Measurements from ENCODE around the gene PCYOX1L. TPM values are rescaled to one million over a fixed set of nuclear protein-coding genes. Genes with fewer than 3 reads are reported as not detected.
A peak's percentile ranks its signal among the peaks of the same experiment; 100 is the strongest.

The PCYOX1L gene
- total and polyA plus RNA-seq, 2 of the 8 experiments (the other 6 are each of a cell fraction or from before 2014, with no cell fraction given) = 6.8 to 17.2 TPM

GRCh38 chr5:149374303-149374702 is 16.5 kb downstream of the PCYOX1L start:
- Histone ChIP-seq H4K5ac (ENCODE audit: insufficient read length, low read depth, low read length) (no peak overlapping the region), H4K8ac (ENCODE audit: extremely low read depth, insufficient read depth, low read length) (0 out of 2 replicates have a peak overlapping the region, but pooled peaks have one; percentile 53), H3K27me3 (replicated peaks in 1 of 4; ENCODE audit: control insufficient read depth in 3 of 4, extremely low read depth in 1 of 4, insufficient read depth in 3 of 4, low read length in 3 of 4) (no peaks in the 10 kb centered on the region), H3K18ac (ENCODE audit: extremely low read depth, low read length) (no peak overlapping the region), H3K4me3 (ENCODE audit: extremely low read depth in 1 of 4, insufficient read depth in 2 of 4, low read depth in 3 of 4, low read length in 4 of 4) (no peak overlapping the region), H2BK12ac (ENCODE audit: low read depth, low read length) (peak overlapping the region; percentile 60; the same call in 1 of the 2 replicates), H3K9ac (replicated peaks in 1 of 4; ENCODE audit: extremely low read depth in 1 of 4, low read depth in 3 of 4, low read length in 3 of 4) (no peak overlapping the region), H2BK5ac (ENCODE audit: low read depth, low read length) (no peak overlapping the region), H3K4me1 (replicated peaks in 1 of 4; ENCODE audit: control insufficient read depth in 3 of 4, insufficient read depth in 4 of 4, low read length in 3 of 4) (no peaks in the 10 kb centered on the region; a peak in 4 of 7 replicates), H3K14ac (ENCODE audit: insufficient read length) (no peak overlapping the region), H3K9me3 (ENCODE audit: insufficient read depth in 2 of 2, low read depth in 1 of 2, low read length in 1 of 2) (no peaks in the 10 kb centered on the region), H3K56ac (replicated peaks; ENCODE audit: insufficient read length, low read depth, low read length) (no peak overlapping the region), H2BK15ac (ENCODE audit: low read length) (peak overlapping the region; percentile 95; the same call in 1 of the 2 replicates), H4K20me1 (replicated peaks in 1 of 2; ENCODE audit: control insufficient read depth in 1 of 2, insufficient read depth in 2 of 2, low read length in 2 of 2) (no peaks in the 10 kb centered on the region), H2BK20ac (ENCODE audit: low read length) (no peak overlapping the region), H2BK120ac (replicated peaks; ENCODE audit: low read depth, low read length) (no peak overlapping the region), H3K4me2 (ENCODE audit: insufficient read depth in 1 of 2, low read depth in 2 of 2, low read length in 2 of 2) (no peak overlapping the region), H4K91ac (replicated peaks; ENCODE audit: insufficient read length, low read length) (no peak overlapping the region), H3K79me1 (ENCODE audit: low read depth, low read length) (no peaks in the 10 kb centered on the region), H3K79me2 (ENCODE audit: control insufficient read depth in 1 of 2, insufficient read depth in 2 of 2, low read length in 2 of 2) (no peaks in the 10 kb centered on the region), H2AFZ (ENCODE audit: low read length) (no peak overlapping the region), H3K27ac (ENCODE audit: low read depth, low read length) (no peak overlapping the region), H2AK5ac (ENCODE audit: low read depth, low read length) (no peak overlapping the region), H3K23me2 (ENCODE audit: low read depth, low read length) (no peaks in the 10 kb centered on the region), H3K4ac (replicated peaks; ENCODE audit: insufficient read length, low read depth, low read length) (no peak overlapping the region), H3K36me3 (ENCODE audit: control insufficient read depth in 2 of 4, insufficient read depth in 4 of 4, low read length in 3 of 4) (no peaks in the 10 kb centered on the region), H3K23ac (ENCODE audit: insufficient read length) (no peak overlapping the region)
- 92% methylated on average over 19 of the region's 20 CpGs; no CpG with 5 or more reads in 1 of the 2 experiments for WGBS, 2 experiments (ENCODE audit: extremely low coverage in 1 of 2, insufficient coverage in 1 of 2, insufficient read length in 1 of 2, insufficient replicate concordance in 2 of 2, low coverage in 1 of 2, low lambda C conversion rate in 2 of 2, missing lambda C conversion rate in 1 of 2)
- POLR2A ChIA-PET (ENCODE audit: partially characterized antibody) = no interaction called here
- FAIRE-seq = no peak
- TF ChIP-seq CHD1 (IDR thresholded peaks at IDR 0.05; ENCODE audit: low read depth, low read length) (no peak), BCL11A (IDR thresholded peaks at IDR 0.05; ENCODE audit: low read depth in 2 of 2, low read length in 2 of 2) (no peak), HDAC2 (IDR thresholded peaks at IDR 0.05; ENCODE audit: borderline replicate concordance in 1 of 2, low read depth in 2 of 2, low read length in 2 of 2) (no peak)
- DNase-seq (ENCODE audit: low read depth in 1 of 2, low spot score in 2 of 2) = no peak
- CTCF ChIA-PET (ENCODE audit: partially characterized antibody) = interaction anchor here (0.7 to 46.1 kb wide), 10 partner anchors 7 to 75 kb away, joined by 3 to 1310 read pairs (median 4); partner anchors contain the start of gene IL17B
